ENCODE data around the gene HYAL3. TPM values are rescaled to one million over a fixed set of nuclear protein-coding genes. Genes with fewer than 3 reads are reported as not detected.

HYAL3 gene
- total RNA-seq, 1 experiment from 2014 or later: 10.2 TPM

DNA sequence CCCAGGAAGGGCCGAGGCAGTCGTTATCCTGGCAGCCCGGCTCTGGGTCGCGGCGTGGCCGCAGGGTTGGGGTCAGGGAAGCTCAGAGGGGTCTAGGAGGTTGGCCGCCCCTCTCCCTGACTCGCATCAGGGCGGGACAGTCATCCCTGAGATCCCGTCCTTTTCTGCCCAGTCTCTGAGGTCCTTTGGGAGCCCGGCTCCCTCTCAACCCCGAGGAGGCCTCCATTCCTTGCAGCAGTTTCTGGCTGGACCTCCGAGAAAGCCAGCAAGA, 22.8 kb upstream of the HYAL3 start:
- intact Hi-C loops (cut with micrococcal nuclease; ENCODE audit: unreplicated experiment): no loop called here
- BruUV-seq (replicated peaks): no TSS peak
- no peaks in the 10 kb centered on the region for H3K27me3 ChIP-seq (ENCODE audit: insufficient read depth, low read depth)
- H3K4me1 ChIP-seq (replicated peaks; ENCODE audit: insufficient read depth): peaks cover 29% of the 10 kb centered on the region
- TF ChIP-seq EZH2 (IDR thresholded peaks at IDR 0.05; ENCODE audit: low read depth): no peak
- TF ChIP-seq, protein P1, sequence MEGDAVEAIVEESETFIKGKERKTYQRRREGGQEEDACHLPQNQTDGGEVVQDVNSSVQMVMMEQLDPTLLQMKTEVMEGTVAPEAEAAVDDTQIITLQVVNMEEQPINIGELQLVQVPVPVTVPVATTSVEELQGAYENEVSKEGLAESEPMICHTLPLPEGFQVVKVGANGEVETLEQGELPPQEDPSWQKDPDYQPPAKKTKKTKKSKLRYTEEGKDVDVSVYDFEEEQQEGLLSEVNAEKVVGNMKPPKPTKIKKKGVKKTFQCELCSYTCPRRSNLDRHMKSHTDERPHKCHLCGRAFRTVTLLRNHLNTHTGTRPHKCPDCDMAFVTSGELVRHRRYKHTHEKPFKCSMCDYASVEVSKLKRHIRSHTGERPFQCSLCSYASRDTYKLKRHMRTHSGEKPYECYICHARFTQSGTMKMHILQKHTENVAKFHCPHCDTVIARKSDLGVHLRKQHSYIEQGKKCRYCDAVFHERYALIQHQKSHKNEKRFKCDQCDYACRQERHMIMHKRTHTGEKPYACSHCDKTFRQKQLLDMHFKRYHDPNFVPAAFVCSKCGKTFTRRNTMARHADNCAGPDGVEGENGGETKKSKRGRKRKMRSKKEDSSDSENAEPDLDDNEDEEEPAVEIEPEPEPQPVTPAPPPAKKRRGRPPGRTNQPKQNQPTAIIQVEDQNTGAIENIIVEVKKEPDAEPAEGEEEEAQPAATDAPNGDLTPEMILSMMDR (conservative IDR thresholded peaks at IDR 0.05): 0 out of 2 replicates have a peak, but pooled peaks have one; percentile 12
- H3K9me3 ChIP-seq (ENCODE audit: insufficient read depth, low read depth): no peaks in the 10 kb centered on the region
- H4K20me1 ChIP-seq (ENCODE audit: insufficient read depth): peaks cover 7% of the 10 kb centered on the region; the same call in 1 of the 2 replicates
- H3K4me3 ChIP-seq: no peak overlapping the region
- peak overlapping the region; percentile 91; the same call in 1 of the 2 replicates for H3K4me2 ChIP-seq
- H3F3A ChIP-seq (ENCODE audit: insufficient read depth, low read depth): peaks cover 25% of the 10 kb centered on the region
- H3K79me2 ChIP-seq (ENCODE audit: low read depth): peaks cover 33% of the 10 kb centered on the region
- H2AFZ ChIP-seq: no peak overlapping the region
- peaks cover 7% of the 10 kb centered on the region; the same call in 1 of the 2 replicates for H3K36me3 ChIP-seq (ENCODE audit: low read depth)
- no peak overlapping the region for H3K27ac ChIP-seq
- CTCF ChIA-PET: no interaction called here
- H3K9me2 ChIP-seq (ENCODE audit: insufficient read depth): no peaks in the 10 kb centered on the region
- no peak for DNase-seq
- POLR2A ChIA-PET (ENCODE audit: unreplicated experiment): no interaction called here

DNA sequence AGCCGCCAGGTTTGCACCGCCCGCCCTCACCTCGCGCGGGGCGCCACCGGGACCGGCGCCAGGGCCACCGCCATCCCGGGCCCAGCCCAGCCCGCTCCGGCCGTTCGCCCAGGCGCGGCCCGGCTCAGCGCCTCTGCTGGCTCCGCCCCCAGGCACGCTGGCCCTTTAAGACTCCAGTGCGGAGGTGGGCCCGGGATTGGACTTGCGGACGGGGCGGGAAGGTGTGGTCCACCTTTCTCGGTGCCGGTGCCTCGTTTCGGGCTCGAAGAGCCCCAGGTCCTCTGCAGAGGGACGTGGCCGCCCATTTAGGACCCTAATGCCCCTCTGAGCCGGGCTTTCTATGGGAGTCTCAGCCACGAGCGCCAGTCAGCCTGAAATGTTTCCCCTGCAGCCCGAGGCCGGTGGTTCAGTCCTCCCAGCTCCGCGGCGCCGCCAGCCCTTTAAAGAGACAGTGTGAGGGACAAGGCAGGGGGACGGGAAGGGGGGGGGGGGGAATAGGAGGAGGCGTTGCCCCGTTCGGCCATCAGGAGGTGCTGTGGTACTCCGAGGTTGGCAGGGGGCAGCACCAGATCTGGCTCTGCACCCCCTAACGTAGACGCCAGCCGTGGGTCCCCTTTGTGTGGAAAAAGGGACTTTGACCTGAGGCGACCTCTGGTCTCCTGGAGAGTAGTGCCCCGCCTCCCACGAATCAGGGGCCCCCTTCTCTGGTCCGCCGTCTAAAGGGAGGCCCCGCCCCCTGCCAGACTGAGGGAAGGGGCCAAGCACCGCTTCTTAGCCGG, 22.3 kb upstream of the HYAL3 start:
- ChIA-PET POLR2A (ENCODE audit: unreplicated experiment) (interaction anchor here (0.7 to 1.0 kb wide), 2 partner anchors 22 to 29 kb away, joined by 5 to 7 read pairs; partner anchors contain the start of genes HYAL3 and NAA80), CTCF (interaction anchor here (0.5 to 1.1 kb wide), 6 partner anchors 18 to 1895 kb away, joined by 3 to 13 read pairs (median 4); partner anchors contain the start of gene HYAL1)
- peak overlapping the region; percentile 91 for H2AFZ ChIP-seq
- TF ChIP-seq, protein P1 (conservative IDR thresholded peaks at IDR 0.05): peak; percentile 62
- TF ChIP-seq EZH2 (IDR thresholded peaks at IDR 0.05; ENCODE audit: low read depth): no peak
- H3K27ac ChIP-seq: peak overlapping the region; percentile 83
- BruUV-seq (replicated peaks): no TSS peak
- H3K79me2 ChIP-seq (ENCODE audit: low read depth): peaks cover 27% of the 10 kb centered on the region
- peaks cover 31% of the 10 kb centered on the region for H3K4me1 ChIP-seq (replicated peaks; ENCODE audit: insufficient read depth)
- no peaks in the 10 kb centered on the region for H3K9me2 ChIP-seq (ENCODE audit: insufficient read depth)
- no peaks in the 10 kb centered on the region for H3K9me3 ChIP-seq (ENCODE audit: insufficient read depth, low read depth)
- H3K36me3 ChIP-seq (ENCODE audit: low read depth): peaks cover 7% of the 10 kb centered on the region; the same call in 1 of the 2 replicates
- DNase-seq: peak; percentile 69 to 89
- H4K20me1 ChIP-seq (ENCODE audit: insufficient read depth): peaks cover 7% of the 10 kb centered on the region; the same call in 1 of the 2 replicates
- H3K4me2 ChIP-seq: peak overlapping the region; percentile 91
- H3K4me3 ChIP-seq: peak overlapping the region; percentile 69
- H3F3A ChIP-seq (ENCODE audit: insufficient read depth, low read depth): peaks cover 28% of the 10 kb centered on the region
- no peaks in the 10 kb centered on the region for H3K27me3 ChIP-seq (ENCODE audit: insufficient read depth, low read depth)
- intact Hi-C loops (cut with micrococcal nuclease; ENCODE audit: unreplicated experiment): loop anchor here (1.0 kb wide), 1 partner anchor 29 kb away; the partner anchor contains the start of gene IFRD2

DNA sequence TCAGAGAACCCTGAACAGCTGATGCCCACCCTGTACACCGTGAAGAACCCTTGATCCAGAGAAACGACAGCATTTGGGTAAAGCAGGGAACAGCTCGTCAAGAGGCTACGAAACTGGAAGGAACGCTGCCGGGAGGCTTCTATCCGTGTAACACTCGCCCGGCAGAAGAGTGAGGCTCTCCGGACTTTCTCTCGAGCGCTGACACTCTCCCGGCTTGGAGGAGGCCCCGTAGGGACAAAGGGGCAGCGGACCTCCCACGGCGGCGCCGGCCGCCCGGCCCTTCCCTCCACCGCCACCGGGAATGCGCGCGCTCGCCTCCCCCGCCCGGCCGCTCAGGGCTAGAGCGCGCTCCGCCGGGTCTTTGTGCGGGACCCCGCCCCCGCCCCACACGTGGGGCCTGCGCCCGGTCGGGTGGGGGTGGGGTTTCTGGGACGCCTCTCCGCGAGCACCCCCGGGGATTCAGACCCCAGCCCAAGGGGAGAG, 21.7 kb upstream of the HYAL3 start:
- POLR2A ChIA-PET (ENCODE audit: unreplicated experiment): interaction anchor here (1.0 kb wide), 1 partner anchor 21 kb away, joined by 5 read pairs; the partner anchor contains the start of genes HYAL3 and NAA80

More for the DNA sequence above, 21.7 kb upstream of the HYAL3 start:
- H3K9me2 ChIP-seq (ENCODE audit: insufficient read depth): no peaks in the 10 kb centered on the region
- peak overlapping the region; percentile 69 for H3K4me3 ChIP-seq
- DNase-seq: peak; percentile 40 to 80
- H3K27me3 ChIP-seq (ENCODE audit: insufficient read depth, low read depth): no peaks in the 10 kb centered on the region
- peaks cover 24% of the 10 kb centered on the region for H3K79me2 ChIP-seq (ENCODE audit: low read depth)
- peak overlapping the region; percentile 91 for H3K4me2 ChIP-seq
- CTCF ChIA-PET: interaction anchor here (0.5 to 1.1 kb wide), 6 partner anchors 18 to 1896 kb away, joined by 3 to 13 read pairs (median 4); partner anchors contain the start of gene HYAL1
- no TSS peak for BruUV-seq (replicated peaks)
- H3K9me3 ChIP-seq (ENCODE audit: insufficient read depth, low read depth): no peaks in the 10 kb centered on the region
- H3K36me3 ChIP-seq (ENCODE audit: low read depth): peaks cover 7% of the 10 kb centered on the region; the same call in 1 of the 2 replicates
- H3F3A ChIP-seq (ENCODE audit: insufficient read depth, low read depth): peaks cover 34% of the 10 kb centered on the region
- H4K20me1 ChIP-seq (ENCODE audit: insufficient read depth): peaks cover 7% of the 10 kb centered on the region; the same call in 1 of the 2 replicates
- intact Hi-C loops (cut with micrococcal nuclease; ENCODE audit: unreplicated experiment): loop anchor here (1.0 kb wide), 1 partner anchor 29 kb away; the partner anchor contains the start of gene IFRD2
- TF ChIP-seq, protein P1 (conservative IDR thresholded peaks at IDR 0.05): no peak
- TF ChIP-seq EZH2 (IDR thresholded peaks at IDR 0.05; ENCODE audit: low read depth): no peak
- H3K27ac ChIP-seq: peak overlapping the region; percentile 83; the same call in 1 of the 2 replicates
- H3K4me1 ChIP-seq (replicated peaks; ENCODE audit: insufficient read depth): peaks cover 38% of the 10 kb centered on the region
- peak overlapping the region; percentile 91 for H2AFZ ChIP-seq

Data from PC-9 (cell line).